Testis (tissue), 3 donors: ENCODE measurements around the gene CPXM2. TPM values are rescaled to one million over a fixed set of nuclear protein-coding genes. Genes with fewer than 3 reads are reported as not detected.
A peak's percentile ranks its signal among the peaks of the same experiment; 100 is the strongest.

ENCODE experiments used
- DNase-seq: peaks from one replicate; pipeline ENCODE4 v3.0.0-alpha.2; 2019
- H3K27ac ChIP-seq, 2 donors: fragments of 200-600 bp; sonication (generic); one replicate each; pipeline ENCODE4 v1.5.1; 2019
- H3K27me3 ChIP-seq: fragments of 200-600 bp; sonication (generic); one replicate; pipeline ENCODE4 v1.5.1; 2019
- H3K36me3 ChIP-seq: fragments of 200-600 bp; sonication (generic); one replicate; pipeline ENCODE4 v1.5.1; 2017; ENCODE audit warnings: low read depth; ENCODE audit errors: missing control alignments
- H3K4me1 ChIP-seq: fragments of 200-600 bp; sonication (generic); one replicate; pipeline ENCODE4 v1.5.1; 2019
- H3K4me3 ChIP-seq, 2 donors: fragments of 200-600 bp; sonication (generic); one replicate each; pipeline ENCODE4 v1.5.1; 2017 to 2019
- H3K9me3 ChIP-seq: fragments of 200-600 bp; sonication (generic); one replicate; pipeline ENCODE4 v1.5.1; 2017
- POLR2A ChIP-seq: fragments of 450-650 bp; IDR thresholded peaks from one replicate; pipeline ENCODE4 v1.6.1; 2017; ENCODE audit warnings: antibody characterized with exemption, mild to moderate bottlenecking, moderate library complexity
- WGBS, 2 donors: methylation state at CpG; one replicate each; pipeline ENCODE4 v1.1.5; 2018; 5-methylcytosine and 5-hydroxymethylcytosine counted together
- intact Hi-C: fragments of 100-400 bp; cut with DNase I; formaldehyde crosslinking; loops from one replicate; pipeline ENCODE4 v1.15.1; 2023; ENCODE audit warnings: low total_unique reads
- polyA plus RNA-seq: library from polyadenylated mRNA; stranded (reverse); fragments of 350-450 nt; fragmentation: Illumina TruSeq; extraction: RNeasy Lipid Tissue Mini Kit (QIAGEN cat#74804); gene quantifications from one replicate; pipeline ENCODE4 v1.2.3, GENCODE V29; 2014; ENCODE audit warnings: low read depth, low replicate concordance; ENCODE audit not compliant: insufficient read depth
- total RNA-seq, 2 donors: library from RNA; depleted of rRNA; stranded (reverse); fragments of >200 nt; gene quantifications; one replicate each; pipeline ENCODE4 v1.2.3, GENCODE V29; 2016
- TF ChIP-seq, protein P1 (sequence below), 3 experiments: fragments of 450-650 bp in 2 of 3; fragments of 200-600 bp in 1 of 3; sonication (generic) in 1 of 3; IDR thresholded peaks; one replicate each; pipeline ENCODE4 v1.5.1; 2016 to 2019; ENCODE audit warnings: antibody characterized with exemption in 3 of 3, mild to moderate bottlenecking in 2 of 3, moderate library complexity in 1 of 3

Gene CPXM2
- total and polyA plus RNA-seq, 3 donors from 2014 or later: 16.0 to 40.0 (median 17.5) TPM

- Histone ChIP-seq H3K4me1 (peaks cover 4% of the 10 kb centered on the region), H3K4me3 (no peak overlapping the region), H3K36me3 (no peaks in the 10 kb centered on the region), H3K27ac (peak overlapping the region in 1 of 2 donors; percentile 32), H3K9me3 (no peaks in the 10 kb centered on the region), H3K27me3 (no peaks in the 10 kb centered on the region)
- intact Hi-C loops: no loop called here
- DNase-seq: no peak
- TF ChIP-seq, protein P1, sequence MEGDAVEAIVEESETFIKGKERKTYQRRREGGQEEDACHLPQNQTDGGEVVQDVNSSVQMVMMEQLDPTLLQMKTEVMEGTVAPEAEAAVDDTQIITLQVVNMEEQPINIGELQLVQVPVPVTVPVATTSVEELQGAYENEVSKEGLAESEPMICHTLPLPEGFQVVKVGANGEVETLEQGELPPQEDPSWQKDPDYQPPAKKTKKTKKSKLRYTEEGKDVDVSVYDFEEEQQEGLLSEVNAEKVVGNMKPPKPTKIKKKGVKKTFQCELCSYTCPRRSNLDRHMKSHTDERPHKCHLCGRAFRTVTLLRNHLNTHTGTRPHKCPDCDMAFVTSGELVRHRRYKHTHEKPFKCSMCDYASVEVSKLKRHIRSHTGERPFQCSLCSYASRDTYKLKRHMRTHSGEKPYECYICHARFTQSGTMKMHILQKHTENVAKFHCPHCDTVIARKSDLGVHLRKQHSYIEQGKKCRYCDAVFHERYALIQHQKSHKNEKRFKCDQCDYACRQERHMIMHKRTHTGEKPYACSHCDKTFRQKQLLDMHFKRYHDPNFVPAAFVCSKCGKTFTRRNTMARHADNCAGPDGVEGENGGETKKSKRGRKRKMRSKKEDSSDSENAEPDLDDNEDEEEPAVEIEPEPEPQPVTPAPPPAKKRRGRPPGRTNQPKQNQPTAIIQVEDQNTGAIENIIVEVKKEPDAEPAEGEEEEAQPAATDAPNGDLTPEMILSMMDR (IDR thresholded peaks at IDR 0.05): no peak
- no peak for TF ChIP-seq POLR2A
- 65 to 71% methylated on average over 7 of the region's 7 CpGs for WGBS, 2 donors
Measured at GRCh38 chr10:123854498-123854897, 37.1 kb downstream of the CPXM2 start.

DNA sequence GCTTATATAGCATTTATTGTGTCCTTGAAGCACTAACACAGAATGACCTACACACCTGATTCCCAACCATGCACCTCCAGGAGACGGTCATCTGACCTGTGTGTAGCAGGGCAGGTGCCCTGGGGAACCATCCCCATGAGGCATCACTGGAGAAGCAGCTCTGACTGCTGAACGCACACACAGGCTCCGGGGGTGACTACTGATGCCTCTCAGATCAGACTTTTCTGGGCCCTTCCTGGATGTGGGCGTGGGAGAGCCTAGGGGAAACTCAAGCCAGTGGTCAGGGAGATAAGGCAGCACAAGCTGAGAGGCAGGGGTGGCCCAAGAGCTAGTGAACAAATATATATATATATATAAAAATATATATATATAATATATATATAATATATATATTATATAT, 37.6 kb downstream of the CPXM2 start:
- H3K9me3 ChIP-seq: no peaks in the 10 kb centered on the region
- no peaks in the 10 kb centered on the region for H3K36me3 ChIP-seq
- WGBS, 2 donors: 56 to 62% methylated on average over 4 of the region's 4 CpGs
- H3K4me1 ChIP-seq: peaks cover 4% of the 10 kb centered on the region
- no peak for DNase-seq
- intact Hi-C loops: no loop called here
- no peaks in the 10 kb centered on the region for H3K27me3 ChIP-seq
- H3K27ac ChIP-seq: peak overlapping the region in 1 of 2 donors; percentile 32
- no peak for TF ChIP-seq POLR2A
- TF ChIP-seq, protein P1 (IDR thresholded peaks at IDR 0.05): no peak
- H3K4me3 ChIP-seq: no peak overlapping the region

GRCh38 chr10:123852411-123852951, 39.1 kb downstream of the CPXM2 start:
- DNase-seq: no peak
- WGBS, 2 donors: 90 to 91% methylated on average over 7 of the region's 7 CpGs
- Histone ChIP-seq H3K27ac (no peak overlapping the region), H3K27me3 (no peaks in the 10 kb centered on the region), H3K9me3 (no peaks in the 10 kb centered on the region), H3K4me1 (peaks cover 8% of the 10 kb centered on the region), H3K36me3 (no peaks in the 10 kb centered on the region), H3K4me3 (no peak overlapping the region)
- TF ChIP-seq, protein P1 (IDR thresholded peaks at IDR 0.05): no peak
- TF ChIP-seq POLR2A: no peak
- intact Hi-C loops: no loop called here

- intact Hi-C loops: no loop called here
- H3K36me3 ChIP-seq: no peaks in the 10 kb centered on the region
- no peak overlapping the region for H3K4me3 ChIP-seq
- H3K27ac ChIP-seq: no peak overlapping the region
- WGBS, 2 donors: 62 to 71% methylated on average over 5 of the region's 5 CpGs
- DNase-seq: no peak
- H3K27me3 ChIP-seq: no peaks in the 10 kb centered on the region
- TF ChIP-seq, protein P1 (IDR thresholded peaks at IDR 0.05): no peak
- no peak for TF ChIP-seq POLR2A
- H3K4me1 ChIP-seq: peaks cover 5% of the 10 kb centered on the region
- H3K9me3 ChIP-seq: no peaks in the 10 kb centered on the region
Measured at GRCh38 chr10:123848564-123849457, 42.8 kb downstream of the CPXM2 start.
